Calu3 (cell line): ENCODE measurements around the gene SHROOM4. TPM values are rescaled to one million over a fixed set of nuclear protein-coding genes. Genes with fewer than 3 reads are reported as not detected.

ENCODE experiments used
- BruUV-seq: library from RNA; stranded (reverse); fragments of 400-500 nt; replicated peaks from 2 replicates; lab custom pipeline; 2021; lab: Mats Ljungman, UMichigan
- CTCF ChIA-PET: fragments of 300-600 bp; sonication (Branson Sonifier 250); formaldehyde crosslinking; loops from one replicate; lab custom pipeline; 2022; ENCODE audit warnings: antibody characterized with exemption; lab: Charles Lee
- DNase-seq: peaks from one replicate; pipeline ENCODE4 v3.0.0; 2022
- H3K27ac Mint-ChIP-seq: one replicate; pipeline ENCODE4 v1.8.0; 2022; ENCODE audit warnings: mixed read lengths; ENCODE audit not compliant: unreplicated experiment
- H3K27me3 Mint-ChIP-seq: one replicate; pipeline ENCODE4 v1.8.0; 2022; ENCODE audit warnings: mixed read lengths; ENCODE audit not compliant: unreplicated experiment
- H3K36me3 Mint-ChIP-seq: one replicate; pipeline ENCODE4 v1.8.0; 2022; ENCODE audit warnings: mild to moderate bottlenecking, moderate library complexity, mixed read lengths; ENCODE audit not compliant: insufficient read depth, unreplicated experiment
- H3K4me1 Mint-ChIP-seq: one replicate; pipeline ENCODE4 v1.8.0; 2022; ENCODE audit warnings: mild to moderate bottlenecking, low read depth, mixed read lengths; ENCODE audit not compliant: unreplicated experiment
- H3K4me3 Mint-ChIP-seq: one replicate; pipeline ENCODE4 v1.8.0; 2022; ENCODE audit warnings: mild to moderate bottlenecking, low read depth, moderate library complexity, mixed read lengths; ENCODE audit not compliant: unreplicated experiment
- H3K9me3 Mint-ChIP-seq: one replicate; pipeline ENCODE4 v1.8.0; 2022; ENCODE audit warnings: low read depth, mixed read lengths; ENCODE audit not compliant: unreplicated experiment
- CTCF ChIP-seq: fragments of 200-600 bp; IDR thresholded peaks from one replicate; pipeline ENCODE4 v1.8.0; 2022; ENCODE audit warnings: antibody characterized with exemption; ENCODE audit not compliant: unreplicated experiment
- intact Hi-C: fragments of 100-400 bp; cut with micrococcal nuclease; formaldehyde crosslinking; loops from one replicate; pipeline ENCODE4 v1.10.0; 2022; ENCODE audit not compliant: unreplicated experiment
- total RNA-seq: library from RNA; stranded (reverse); gene quantifications from 2 replicates; pipeline ENCODE4 v1.2.3, GENCODE V29; 2022

SHROOM4 gene
- total RNA-seq, 1 experiment from 2014 or later = 3.2 TPM

GRCh38 chrX:50780144-50780543 lies 33.9 kb downstream of the SHROOM4 start:
- TF ChIP-seq CTCF = no peak
- no peaks in the 10 kb centered on the region for H3K9me3 Mint-ChIP-seq
- CTCF ChIA-PET = no interaction called here
- DNase-seq = no peak
- H3K27me3 Mint-ChIP-seq = no peaks in the 10 kb centered on the region
- no peak overlapping the region for H3K27ac Mint-ChIP-seq
- no peaks in the 10 kb centered on the region for H3K4me1 Mint-ChIP-seq
- no TSS peak for BruUV-seq
- H3K36me3 Mint-ChIP-seq = no peaks in the 10 kb centered on the region
- intact Hi-C loops = no loop called here
- no peak overlapping the region for H3K4me3 Mint-ChIP-seq

- H3K27me3 Mint-ChIP-seq = no peaks in the 10 kb centered on the region
- no TSS peak for BruUV-seq
- no peak overlapping the region for H3K27ac Mint-ChIP-seq
These were observed 34.3 kb downstream of the SHROOM4 start for GRCh38 chrX:50779694-50780093.

GRCh38 chrX:50778272-50778671 lies 35.7 kb downstream of the SHROOM4 start:
- Mint-ChIP-seq H3K27ac (no peak overlapping the region), H3K4me1 (no peaks in the 10 kb centered on the region), H3K36me3 (no peaks in the 10 kb centered on the region), H3K4me3 (no peak overlapping the region), H3K9me3 (no peaks in the 10 kb centered on the region), H3K27me3 (no peaks in the 10 kb centered on the region)
- no peak for TF ChIP-seq CTCF
- CTCF ChIA-PET = no interaction called here
- intact Hi-C loops = no loop called here
- BruUV-seq = no TSS peak
- DNase-seq = no peak

More at GRCh38 chrX:50779694-50780093, 34.3 kb downstream of the SHROOM4 start:
- H3K4me3 Mint-ChIP-seq = no peak overlapping the region
- H3K36me3 Mint-ChIP-seq = no peaks in the 10 kb centered on the region
- H3K9me3 Mint-ChIP-seq = no peaks in the 10 kb centered on the region
- H3K4me1 Mint-ChIP-seq = no peaks in the 10 kb centered on the region
- CTCF ChIA-PET = interaction anchor here (0.6 kb wide), 1 partner anchor 44 kb away, joined by 3 read pairs; no protein-coding TSS in a partner anchor
- DNase-seq = no peak
- intact Hi-C loops = no loop called here
- no peak for TF ChIP-seq CTCF

GRCh38 chrX:50776248-50776647 lies 37.7 kb downstream of the SHROOM4 start:
- Mint-ChIP-seq H3K27me3 (no peaks in the 10 kb centered on the region), H3K27ac (no peak overlapping the region), H3K36me3 (no peaks in the 10 kb centered on the region), H3K4me1 (peaks cover under 1% of the 10 kb centered on the region), H3K4me3 (no peak overlapping the region), H3K9me3 (no peaks in the 10 kb centered on the region)
- TF ChIP-seq CTCF = no peak
- DNase-seq = no peak
- no TSS peak for BruUV-seq
- CTCF ChIA-PET = no interaction called here
- intact Hi-C loops = no loop called here
